Erythroblast (primary cell): ENCODE measurements around the gene ACSL4.

Experiments
- GATA1 ChIP-seq: IDR thresholded peaks from 2 replicates; pipeline ENCODE4 v1.6.1; 2011; ENCODE audit warnings: low read depth, mild to moderate bottlenecking, control low read depth, low read length, moderate library complexity
- POLR2A ChIP-seq: IDR thresholded peaks from 2 replicates; pipeline ENCODE4 v1.6.1; 2011; ENCODE audit warnings: mild to moderate bottlenecking, low read length

- TF ChIP-seq POLR2A (no peak), GATA1 (no peak)
These were observed 41.8 kb downstream of the ACSL4 start for GRCh38 chrX:109691277-109691676.
